Measurements from ENCODE around the gene POLR2C. TPM values are rescaled to one million over a fixed set of nuclear protein-coding genes. Genes with fewer than 3 reads are reported as not detected.

POLR2C gene
- total RNA-seq, 4 donors from 2014 or later: 39.2 to 104 (median 72.7) TPM

DNA sequence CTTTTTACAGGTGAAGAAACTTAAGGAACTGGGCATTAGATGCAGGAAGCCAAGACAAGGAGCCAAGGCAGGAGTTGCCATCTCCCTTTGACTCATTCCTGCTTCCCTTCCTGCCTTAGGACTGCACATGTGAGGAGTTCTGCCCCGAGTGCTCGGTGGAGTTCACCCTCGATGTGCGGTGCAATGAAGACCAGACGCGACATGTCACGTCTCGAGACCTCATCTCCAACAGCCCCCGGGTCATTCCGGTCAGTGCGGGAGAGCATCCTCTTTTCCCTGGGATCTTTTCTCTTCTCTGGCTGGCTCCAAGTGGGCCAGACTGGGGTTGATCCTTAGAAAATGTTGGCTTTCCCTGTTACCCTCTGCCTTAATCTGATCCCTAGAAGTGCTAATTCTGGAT, 6.6 kb downstream of the POLR2C start:
- in situ Hi-C loops (cut with MboI; ENCODE audit: low pct_ligation_motif_present in 1 of 4, low pct_unique_long_range_greater_than_20kb in 1 of 4, low sequenced_read_pairs in 3 of 4) (no loop called here), intact Hi-C loops (cut with DNase I; ENCODE audit: low total_unique reads) (no loop called here)
- Histone ChIP-seq H3K4me1 (peaks cover 16 to 31% (median 22%) of the 10 kb centered on the region in 4 donors), H3K27me3 (no peaks in the 10 kb centered on the region), H3K9me3 (no peaks in the 10 kb centered on the region), H3K36me3 (peaks cover 0 to 30% (median 12%) of the 10 kb centered on the region in 4 donors), H3K27ac (no peak overlapping the region), H3K4me3 (no peak overlapping the region)
- TF ChIP-seq EP300 (IDR thresholded peaks at IDR 0.05; ENCODE audit: low read depth): no peak
- no peak for TF ChIP-seq POLR2A (IDR thresholded peaks at IDR 0.05)
- TF ChIP-seq, protein P1, sequence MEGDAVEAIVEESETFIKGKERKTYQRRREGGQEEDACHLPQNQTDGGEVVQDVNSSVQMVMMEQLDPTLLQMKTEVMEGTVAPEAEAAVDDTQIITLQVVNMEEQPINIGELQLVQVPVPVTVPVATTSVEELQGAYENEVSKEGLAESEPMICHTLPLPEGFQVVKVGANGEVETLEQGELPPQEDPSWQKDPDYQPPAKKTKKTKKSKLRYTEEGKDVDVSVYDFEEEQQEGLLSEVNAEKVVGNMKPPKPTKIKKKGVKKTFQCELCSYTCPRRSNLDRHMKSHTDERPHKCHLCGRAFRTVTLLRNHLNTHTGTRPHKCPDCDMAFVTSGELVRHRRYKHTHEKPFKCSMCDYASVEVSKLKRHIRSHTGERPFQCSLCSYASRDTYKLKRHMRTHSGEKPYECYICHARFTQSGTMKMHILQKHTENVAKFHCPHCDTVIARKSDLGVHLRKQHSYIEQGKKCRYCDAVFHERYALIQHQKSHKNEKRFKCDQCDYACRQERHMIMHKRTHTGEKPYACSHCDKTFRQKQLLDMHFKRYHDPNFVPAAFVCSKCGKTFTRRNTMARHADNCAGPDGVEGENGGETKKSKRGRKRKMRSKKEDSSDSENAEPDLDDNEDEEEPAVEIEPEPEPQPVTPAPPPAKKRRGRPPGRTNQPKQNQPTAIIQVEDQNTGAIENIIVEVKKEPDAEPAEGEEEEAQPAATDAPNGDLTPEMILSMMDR (IDR thresholded peaks at IDR 0.05): no peak
- TF ChIP-seq POLR2AphosphoS5 (IDR thresholded peaks at IDR 0.05): no peak
- DNase-seq: no peak
- 93% methylated on average over 11 of the region's 11 CpGs; no CpG with 5 or more reads in 1 of the 2 donors for WGBS, 2 donors (ENCODE audit: low coverage in 1 of 2)

DNA sequence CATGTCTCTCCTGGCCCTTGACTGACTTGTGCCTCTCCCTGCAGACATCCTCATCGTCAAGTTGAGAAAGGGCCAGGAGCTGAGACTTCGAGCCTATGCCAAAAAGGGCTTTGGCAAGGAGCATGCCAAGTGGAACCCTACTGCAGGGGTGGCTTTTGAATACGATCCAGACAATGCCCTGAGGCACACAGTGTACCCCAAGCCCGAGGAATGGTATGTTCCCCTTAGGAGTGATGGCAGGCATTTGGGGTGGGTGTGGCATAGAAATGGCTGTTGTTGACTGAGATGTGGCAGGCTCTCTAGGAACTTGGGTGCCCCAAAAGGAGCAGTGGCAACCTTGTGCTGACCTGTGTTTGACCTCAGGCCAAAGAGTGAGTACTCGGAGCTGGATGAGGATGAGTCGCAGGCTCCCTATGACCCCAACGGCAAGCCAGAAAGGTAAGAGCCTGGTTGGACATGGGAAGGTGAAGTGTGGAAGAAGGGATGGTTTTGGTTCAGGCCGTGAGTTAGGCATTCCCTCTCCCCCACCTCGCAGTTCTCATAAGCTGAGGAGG, 7.5 kb downstream of the POLR2C start:
- TF ChIP-seq, protein P1 (IDR thresholded peaks at IDR 0.05): no peak
- H3K27me3 ChIP-seq: no peaks in the 10 kb centered on the region
- H3K4me1 ChIP-seq: peaks cover 11 to 27% (median 19%) of the 10 kb centered on the region in 4 donors
- H3K27ac ChIP-seq: peak overlapping the region; percentile 30 to 67 (median 48)
- no peak for DNase-seq
- H3K9me3 ChIP-seq: no peaks in the 10 kb centered on the region
- intact Hi-C loops (cut with DNase I; ENCODE audit: low total_unique reads): no loop called here
- 63 to 77% methylated on average over 3 to 9 of the region's 9 CpGs for WGBS, 2 donors (ENCODE audit: low coverage in 1 of 2)
- in situ Hi-C loops (cut with MboI; ENCODE audit: low pct_ligation_motif_present in 1 of 4, low pct_unique_long_range_greater_than_20kb in 1 of 4, low sequenced_read_pairs in 3 of 4): no loop called here
- no peak overlapping the region for H3K4me3 ChIP-seq
- H3K36me3 ChIP-seq: peaks cover 0 to 30% (median 12%) of the 10 kb centered on the region in 4 donors

DNA sequence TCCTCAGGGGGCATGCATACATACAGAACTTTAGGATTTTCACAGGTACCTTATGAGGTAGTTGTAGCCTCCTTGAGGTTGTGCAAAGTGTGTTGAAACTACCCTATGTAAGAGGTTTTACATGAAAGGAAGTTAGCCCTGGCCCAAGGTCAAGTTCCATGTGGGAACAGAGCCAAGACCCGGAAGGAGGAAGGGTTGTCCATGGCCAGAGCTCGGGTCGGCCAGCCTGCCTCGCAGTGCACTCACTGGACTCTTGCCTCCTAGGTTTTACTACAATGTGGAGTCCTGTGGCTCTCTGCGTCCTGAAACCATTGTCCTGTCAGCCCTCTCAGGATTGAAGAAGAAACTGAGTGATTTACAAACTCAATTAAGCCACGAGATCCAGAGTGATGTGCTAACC, 8.2 kb downstream of the POLR2C start:
- intact Hi-C loops (cut with DNase I; ENCODE audit: low total_unique reads) (no loop called here), in situ Hi-C loops (cut with MboI; ENCODE audit: low pct_ligation_motif_present in 1 of 4, low pct_unique_long_range_greater_than_20kb in 1 of 4, low sequenced_read_pairs in 3 of 4) (no loop called here)
- H3K27me3 ChIP-seq: no peaks in the 10 kb centered on the region
- DNase-seq: peak; percentile 78
- H3K4me3 ChIP-seq: no peak overlapping the region
- WGBS, 2 donors (ENCODE audit: low coverage in 1 of 2): 30 to 35% methylated on average over 2 to 6 of the region's 6 CpGs
- peak overlapping the region; percentile 30 to 67 (median 52) for H3K27ac ChIP-seq
- peaks cover 0 to 29% (median 12%) of the 10 kb centered on the region in 4 donors for H3K36me3 ChIP-seq
- no peak for TF ChIP-seq POLR2A (IDR thresholded peaks at IDR 0.05)
- TF ChIP-seq POLR2AphosphoS5 (IDR thresholded peaks at IDR 0.05): peak in 2 of 3 donors; percentile 39 to 48
- H3K4me1 ChIP-seq: peaks cover 11 to 27% (median 20%) of the 10 kb centered on the region in 4 donors
- no peaks in the 10 kb centered on the region for H3K9me3 ChIP-seq

DNA sequence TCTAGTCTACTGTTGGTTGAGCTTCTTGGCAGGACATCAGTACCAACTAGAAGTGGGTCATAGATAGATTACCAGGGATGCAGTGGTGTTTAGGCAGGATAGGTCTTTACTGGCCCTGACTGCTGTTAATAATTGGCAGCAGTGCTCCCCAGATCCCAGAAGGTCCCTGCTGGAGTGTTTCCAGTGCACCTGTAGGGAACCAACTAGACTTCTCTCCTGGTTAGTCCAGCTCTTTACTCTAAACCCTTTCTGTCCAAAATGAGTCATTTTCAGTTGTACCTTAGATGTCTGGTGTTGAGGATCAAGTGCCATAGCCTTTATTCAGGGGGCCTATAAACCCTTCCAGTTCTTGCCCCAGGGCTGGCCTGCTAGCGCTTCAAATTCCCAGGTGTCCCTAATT, 8.7 kb downstream of the POLR2C start:
- intact Hi-C loops (cut with DNase I; ENCODE audit: low total_unique reads) (no loop called here), in situ Hi-C loops (cut with MboI; ENCODE audit: low pct_ligation_motif_present in 1 of 4, low pct_unique_long_range_greater_than_20kb in 1 of 4, low sequenced_read_pairs in 3 of 4) (no loop called here)
- H3K9me3 ChIP-seq: no peaks in the 10 kb centered on the region
- no peak overlapping the region for H3K4me3 ChIP-seq
- H3K4me1 ChIP-seq: peaks cover 11 to 31% (median 20%) of the 10 kb centered on the region in 4 donors
- 100% methylated on average over 1 of the region's 1 CpG; no CpG with 5 or more reads in 1 of the 2 donors for WGBS, 2 donors (ENCODE audit: low coverage in 1 of 2)
- TF ChIP-seq EP300 (IDR thresholded peaks at IDR 0.05; ENCODE audit: low read depth): no peak
- TF ChIP-seq POLR2A (IDR thresholded peaks at IDR 0.05): no peak
- TF ChIP-seq, protein P1 (IDR thresholded peaks at IDR 0.05): no peak
- no peak for TF ChIP-seq POLR2AphosphoS5 (IDR thresholded peaks at IDR 0.05)
- H3K27ac ChIP-seq: peak overlapping the region; percentile 30 to 67 (median 52)
- DNase-seq: no peak
- H3K36me3 ChIP-seq: peaks cover 0 to 24% (median 11%) of the 10 kb centered on the region in 4 donors
- no peaks in the 10 kb centered on the region for H3K27me3 ChIP-seq
